Caco-2 (cell line): Measurements from ENCODE around the gene PPARA. TPM values are rescaled to one million over a fixed set of nuclear protein-coding genes. Genes with fewer than 3 reads are reported as not detected.

Experiments
- BruUV-seq: library from RNA; stranded (reverse); fragments of 400-500 nt; replicated peaks from 2 replicates; lab custom pipeline; 2021; lab: Mats Ljungman, UMichigan
- CTCF ChIA-PET: fragments of 300-600 bp; sonication (Branson Sonifier 250); formaldehyde crosslinking; loops from one replicate; lab custom pipeline; 2022; ENCODE audit warnings: antibody characterized with exemption; lab: Charles Lee
- POLR2A ChIA-PET: fragments of 300-600 bp; sonication (Branson Sonifier 250); formaldehyde crosslinking; loops from one replicate; lab custom pipeline; 2022; ENCODE audit warnings: antibody characterized with exemption; lab: Charles Lee
- DNase-seq, 2 experiments: peaks; one replicate each; pipeline versions ENCODE4 v3.0.0 to v3.0.0-alpha.2; 2020 to 2022
- H3K27me3 ChIP-seq: replicated peaks from 2 replicates; pipeline ENCODE4 v1.6.0; 2011; ENCODE audit warnings: low read length; ENCODE audit not compliant: control insufficient read depth, insufficient read depth
- H3K36me3 ChIP-seq: 2 replicates; pipeline ENCODE4 v1.5.1; 2011; ENCODE audit warnings: low read length; ENCODE audit not compliant: control insufficient read depth, insufficient read depth
- H3K4me1 ChIP-seq: fragments of 250-450 bp; sonication (Bioruptor Pico); 2 replicates; pipeline ENCODE4 v1.5.1; 2020; ENCODE audit warnings: mild to moderate bottlenecking
- H3K4me3 ChIP-seq: 2 replicates; pipeline ENCODE4 v1.5.1; 2011; ENCODE audit warnings: low read depth, mild to moderate bottlenecking, control low read depth, low read length
- H3K9me3 ChIP-seq: fragments of 250-450 bp; sonication (Bioruptor Pico); 2 replicates; pipeline ENCODE4 v1.5.1; 2020; ENCODE audit warnings: mild to moderate bottlenecking, moderate library complexity
- H3K27ac Mint-ChIP-seq: one replicate; pipeline ENCODE4 v1.8.0; 2022; ENCODE audit warnings: mixed read lengths; ENCODE audit not compliant: unreplicated experiment
- H3K27me3 Mint-ChIP-seq: one replicate; pipeline ENCODE4 v1.8.0; 2022; ENCODE audit warnings: mixed read lengths; ENCODE audit not compliant: insufficient read depth, unreplicated experiment
- H3K36me3 Mint-ChIP-seq: one replicate; pipeline ENCODE4 v1.8.0; 2022; ENCODE audit warnings: mild to moderate bottlenecking, mixed read lengths; ENCODE audit not compliant: insufficient read depth, unreplicated experiment
- H3K4me1 Mint-ChIP-seq: one replicate; pipeline ENCODE4 v1.8.0; 2022; ENCODE audit warnings: low read depth, mixed read lengths; ENCODE audit not compliant: unreplicated experiment
- H3K4me3 Mint-ChIP-seq: one replicate; pipeline ENCODE4 v1.8.0; 2022; ENCODE audit warnings: mild to moderate bottlenecking, moderate library complexity, mixed read lengths; ENCODE audit not compliant: unreplicated experiment
- H3K9me3 Mint-ChIP-seq: one replicate; pipeline ENCODE4 v1.8.0; 2022; ENCODE audit warnings: mixed read lengths; ENCODE audit not compliant: unreplicated experiment
- CTCF ChIP-seq, 2 experiments: fragments of 200-600 bp in 1 of 2; IDR thresholded peaks; 1 replicate in 1 of 2; 2 replicates in 1 of 2; pipeline versions ENCODE4 v1.5.1 to v1.8.0; 2011 to 2022; ENCODE audit warnings: antibody characterized with exemption in 1 of 2, control low read depth in 1 of 2, inconsistent platforms in 1 of 2, low read depth in 1 of 2, low read length in 1 of 2, mild to moderate bottlenecking in 1 of 2, moderate library complexity in 1 of 2; ENCODE audit not compliant: insufficient read depth in 1 of 2, severe bottlenecking in 1 of 2, unreplicated experiment in 1 of 2
- intact Hi-C: fragments of 100-400 bp; cut with micrococcal nuclease; formaldehyde crosslinking; loops from one replicate; pipeline ENCODE4 v1.10.0; 2022; ENCODE audit not compliant: unreplicated experiment
- total RNA-seq: library from RNA; stranded (reverse); gene quantifications from 2 replicates; pipeline ENCODE4 v1.2.3, GENCODE V29; 2022

The PPARA gene
- total RNA-seq, 1 experiment from 2014 or later: 13.4 TPM

- ChIA-PET POLR2A (interaction anchor here (0.5 kb wide), 1 partner anchor 289 kb away, joined by 3 read pairs; no protein-coding TSS in a partner anchor), CTCF (no interaction called here)
- no peak overlapping the region for H3K4me3 ChIP-seq
- Mint-ChIP-seq H3K9me3 (no peaks in the 10 kb centered on the region), H3K4me3 (no peak overlapping the region), H3K27me3 (no peaks in the 10 kb centered on the region), H3K4me1 (no peaks in the 10 kb centered on the region), H3K27ac (no peak overlapping the region), H3K36me3 (peaks cover 57% of the 10 kb centered on the region)
- TSS peak; percentile 21 for BruUV-seq
- TF ChIP-seq CTCF (IDR thresholded peaks at IDR 0.05; ENCODE audit: insufficient read depth in 1 of 2, low read depth in 1 of 2, low read length in 1 of 2, severe bottlenecking in 1 of 2, unreplicated experiment in 1 of 2): no peak
- intact Hi-C loops: no loop called here
- peaks cover 4% of the 10 kb centered on the region for H3K36me3 ChIP-seq
- no peaks in the 10 kb centered on the region for H3K9me3 ChIP-seq
- H3K27me3 ChIP-seq: no peaks in the 10 kb centered on the region
- H3K4me1 ChIP-seq: no peaks in the 10 kb centered on the region
- DNase-seq: no peak
Observed at GRCh38 chr22:46286006-46286405, 135.7 kb downstream of the PPARA start.

GRCh38 chr22:46286941-46287872 is 136.9 kb downstream of the PPARA start:
- CTCF ChIA-PET: no interaction called here

More at GRCh38 chr22:46286941-46287872, 136.9 kb downstream of the PPARA start:
- no peaks in the 10 kb centered on the region for H3K4me1 Mint-ChIP-seq
- no peak for DNase-seq
- intact Hi-C loops: no loop called here
- H3K4me3 ChIP-seq: no peak overlapping the region
- H3K4me3 Mint-ChIP-seq: no peak overlapping the region
- TF ChIP-seq CTCF (IDR thresholded peaks at IDR 0.05; ENCODE audit: insufficient read depth in 1 of 2, low read depth in 1 of 2, low read length in 1 of 2, severe bottlenecking in 1 of 2, unreplicated experiment in 1 of 2): no peak
- no peaks in the 10 kb centered on the region for H3K9me3 Mint-ChIP-seq
- H3K4me1 ChIP-seq: no peaks in the 10 kb centered on the region
- H3K27ac Mint-ChIP-seq: peak overlapping the region; percentile 49
- no peaks in the 10 kb centered on the region for H3K27me3 Mint-ChIP-seq
- peaks cover 58% of the 10 kb centered on the region for H3K36me3 Mint-ChIP-seq
- H3K36me3 ChIP-seq: peaks cover 3% of the 10 kb centered on the region
- POLR2A ChIA-PET: interaction anchor here (0.6 kb wide), 1 partner anchor 63 kb away, joined by 3 read pairs; no protein-coding TSS in a partner anchor
- H3K9me3 ChIP-seq: no peaks in the 10 kb centered on the region
- H3K27me3 ChIP-seq: no peaks in the 10 kb centered on the region
- BruUV-seq: no TSS peak
